ENCODE results near the gene EVX2. TPM values are rescaled to one million over a fixed set of nuclear protein-coding genes. Genes with fewer than 3 reads are reported as not detected.

The EVX2 gene
- total RNA-seq, 2 donors from 2014 or later = 1.2 to 1.6 TPM

DNA sequence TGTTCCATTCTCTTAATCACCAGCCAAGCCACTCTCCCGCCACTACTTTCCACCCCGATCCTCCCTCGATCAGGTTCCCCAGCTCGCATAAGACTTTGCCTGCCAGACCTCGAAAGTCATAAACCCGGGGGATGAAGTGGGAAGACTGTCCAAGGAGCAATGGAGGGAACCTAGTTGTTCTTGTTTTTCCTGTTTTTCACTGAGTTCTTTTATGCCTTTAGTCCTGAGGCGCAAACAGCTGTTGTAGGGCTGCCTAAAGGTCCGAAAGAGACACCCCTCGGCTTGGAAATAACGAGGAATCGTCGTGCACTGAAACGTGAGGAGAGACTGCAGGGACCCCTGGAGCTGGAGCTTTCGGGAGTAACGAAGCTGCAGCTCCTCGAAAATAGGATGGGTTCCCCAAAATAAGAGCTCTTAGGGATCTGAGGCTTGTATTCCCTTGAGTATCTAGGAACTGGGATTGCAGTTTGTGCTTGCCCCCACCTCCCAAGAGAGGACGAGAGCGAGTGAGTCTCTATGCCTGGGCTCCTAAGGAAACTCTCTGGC is 14.1 kb upstream of the EVX2 start:
- TF ChIP-seq POLR2AphosphoS5 (IDR thresholded peaks at IDR 0.05) = peak; percentile 56
- TF ChIP-seq, protein P1, sequence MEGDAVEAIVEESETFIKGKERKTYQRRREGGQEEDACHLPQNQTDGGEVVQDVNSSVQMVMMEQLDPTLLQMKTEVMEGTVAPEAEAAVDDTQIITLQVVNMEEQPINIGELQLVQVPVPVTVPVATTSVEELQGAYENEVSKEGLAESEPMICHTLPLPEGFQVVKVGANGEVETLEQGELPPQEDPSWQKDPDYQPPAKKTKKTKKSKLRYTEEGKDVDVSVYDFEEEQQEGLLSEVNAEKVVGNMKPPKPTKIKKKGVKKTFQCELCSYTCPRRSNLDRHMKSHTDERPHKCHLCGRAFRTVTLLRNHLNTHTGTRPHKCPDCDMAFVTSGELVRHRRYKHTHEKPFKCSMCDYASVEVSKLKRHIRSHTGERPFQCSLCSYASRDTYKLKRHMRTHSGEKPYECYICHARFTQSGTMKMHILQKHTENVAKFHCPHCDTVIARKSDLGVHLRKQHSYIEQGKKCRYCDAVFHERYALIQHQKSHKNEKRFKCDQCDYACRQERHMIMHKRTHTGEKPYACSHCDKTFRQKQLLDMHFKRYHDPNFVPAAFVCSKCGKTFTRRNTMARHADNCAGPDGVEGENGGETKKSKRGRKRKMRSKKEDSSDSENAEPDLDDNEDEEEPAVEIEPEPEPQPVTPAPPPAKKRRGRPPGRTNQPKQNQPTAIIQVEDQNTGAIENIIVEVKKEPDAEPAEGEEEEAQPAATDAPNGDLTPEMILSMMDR (IDR thresholded peaks at IDR 0.05) = no peak
- Histone ChIP-seq H3K4me1 (replicated peaks) (no peaks in the 10 kb centered on the region), H3K27ac (peak overlapping the region; percentile 85 to 86), H3K27me3 (replicated peaks; ENCODE audit: insufficient read depth) (peaks cover 22% of the 10 kb centered on the region), H3K36me3 (no peaks in the 10 kb centered on the region), H3K4me3 (peak overlapping the region; percentile 24 to 36), H3K9me3 (no peaks in the 10 kb centered on the region)
- 1% methylated on average over 18 of the region's 18 CpGs for WGBS
- intact Hi-C loops (cut with DNase I) = no loop called here
- DNase-seq (ENCODE audit: low spot score) = no peak

- peaks cover 22% of the 10 kb centered on the region for H3K27me3 ChIP-seq (replicated peaks; ENCODE audit: insufficient read depth)
- H3K36me3 ChIP-seq = no peaks in the 10 kb centered on the region
- WGBS = 1% methylated on average over 45 of the region's 45 CpGs
- DNase-seq (ENCODE audit: low spot score) = peak; percentile 82
- H3K4me3 ChIP-seq = peak overlapping the region; percentile 24 to 36
- H3K4me1 ChIP-seq (replicated peaks) = no peaks in the 10 kb centered on the region
- no peaks in the 10 kb centered on the region for H3K9me3 ChIP-seq
- H3K27ac ChIP-seq = peak overlapping the region; percentile 85 to 86
- intact Hi-C loops (cut with DNase I) = no loop called here
- TF ChIP-seq, protein P1 (IDR thresholded peaks at IDR 0.05) = peak; percentile 59 to 94 (median 80)
- TF ChIP-seq POLR2AphosphoS5 (IDR thresholded peaks at IDR 0.05) = no peak
- TF ChIP-seq POLR2A (IDR thresholded peaks at IDR 0.05) = peak; percentile 54
These were observed 13.4 kb upstream of the EVX2 start for GRCh38 chr2:176096986-176097819.

DNA sequence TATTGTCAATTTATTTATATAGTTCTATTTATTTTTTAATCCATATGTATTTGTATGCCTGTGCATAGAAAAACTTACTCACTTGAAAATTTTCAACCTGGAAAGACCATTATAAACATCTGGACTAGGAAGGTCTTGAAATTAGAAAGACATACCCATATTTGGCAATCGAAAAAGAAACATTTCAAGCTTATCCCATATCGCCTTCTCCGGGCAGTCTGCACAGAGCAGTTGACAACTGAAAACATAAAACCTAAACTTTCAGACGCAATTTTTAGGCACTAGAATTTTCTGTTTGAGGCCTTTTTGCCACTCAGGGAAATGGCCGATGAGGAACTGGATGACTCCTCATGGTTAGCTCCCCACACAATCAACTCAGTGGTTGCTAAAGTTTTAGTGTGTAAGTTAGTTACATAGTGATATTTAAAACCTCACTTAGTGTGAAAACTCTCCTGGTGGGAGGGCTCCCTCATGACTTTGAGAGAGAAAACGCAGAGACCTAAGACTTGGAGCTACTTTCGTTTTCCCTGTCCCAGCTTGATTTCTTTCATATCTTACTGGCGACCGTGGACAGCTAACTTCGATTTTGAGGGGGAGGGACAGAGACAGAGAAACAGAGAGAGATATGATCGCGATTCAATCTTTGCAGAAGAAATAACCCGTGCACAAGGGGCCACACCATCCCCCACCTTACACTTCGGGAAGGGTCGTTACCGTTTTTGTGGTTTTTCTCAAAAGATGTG is 12.7 kb upstream of the EVX2 start:
- Histone ChIP-seq H3K4me3 (peak overlapping the region; percentile 24 to 36), H3K27me3 (replicated peaks; ENCODE audit: insufficient read depth) (peaks cover 21% of the 10 kb centered on the region)
- 8% methylated on average over 16 of the region's 16 CpGs for WGBS

GRCh38 chr2:176095421-176095820 is 11.7 kb upstream of the EVX2 start:
- TF ChIP-seq POLR2AphosphoS5 (IDR thresholded peaks at IDR 0.05) = no peak
- TF ChIP-seq, protein P1 (IDR thresholded peaks at IDR 0.05) = no peak
- no peak for TF ChIP-seq POLR2A (IDR thresholded peaks at IDR 0.05)
- H3K4me3 ChIP-seq = no peak overlapping the region
- H3K27me3 ChIP-seq (replicated peaks; ENCODE audit: insufficient read depth) = peaks cover 23% of the 10 kb centered on the region
- peak overlapping the region; percentile 85 to 86 for H3K27ac ChIP-seq
- no peak for DNase-seq (ENCODE audit: low spot score)
- no peaks in the 10 kb centered on the region for H3K9me3 ChIP-seq
- intact Hi-C loops (cut with DNase I) = no loop called here
- no peaks in the 10 kb centered on the region for H3K36me3 ChIP-seq
- WGBS = 37% methylated on average over 5 of the region's 5 CpGs
- no peaks in the 10 kb centered on the region for H3K4me1 ChIP-seq (replicated peaks)

More for the DNA sequence above, 12.7 kb upstream of the EVX2 start:
- H3K9me3 ChIP-seq = no peaks in the 10 kb centered on the region
- no peaks in the 10 kb centered on the region for H3K36me3 ChIP-seq
- DNase-seq (ENCODE audit: low spot score) = no peak
- TF ChIP-seq POLR2AphosphoS5 (IDR thresholded peaks at IDR 0.05) = peak; percentile 48
- TF ChIP-seq, protein P1 (IDR thresholded peaks at IDR 0.05) = no peak
- intact Hi-C loops (cut with DNase I) = no loop called here
- no peaks in the 10 kb centered on the region for H3K4me1 ChIP-seq (replicated peaks)
- H3K27ac ChIP-seq = peak overlapping the region; percentile 85 to 86

Measured in prostate gland (tissue), 2 donors.